SK-N-SH (cell line): ENCODE results near the gene OR4D1. TPM values are rescaled to one million over a fixed set of nuclear protein-coding genes. Genes with fewer than 3 reads are reported as not detected.

Source experiments
- CTCF ChIA-PET: fragments of 300-600, 350-600 bp; formaldehyde crosslinking; extraction: SDS; loops from one replicate; lab custom pipeline; 2021; lab: Yijun Ruan, JAX
- POLR2A ChIA-PET: fragments of 350-600 bp; sonication (Branson Sonifier 250); formaldehyde crosslinking; extraction: SDS; loops from one replicate; lab custom pipeline; 2020; ENCODE audit warnings: antibody characterized with exemption, inconsistent platforms; lab: Yijun Ruan, JAX
- DNase-seq: peaks from one replicate; pipeline ENCODE4 v3.0.0; 2012
- H2AFZ ChIP-seq: fragments of 200-600 bp; sonication (generic); 2 replicates; pipeline ENCODE4 v1.8.1; 2016; ENCODE audit warnings: antibody characterized with exemption, mild to moderate bottlenecking, low read depth
- H3F3A ChIP-seq: fragments of 200-600 bp; sonication (generic); replicated peaks from 2 replicates; pipeline ENCODE3; 2016; ENCODE audit warnings: antibody characterized with exemption, mild to moderate bottlenecking; ENCODE audit not compliant: insufficient read depth
- H3K27ac ChIP-seq, 2 experiments: fragments of 200-500 bp in 1 of 2; fragments of 200-600 bp in 1 of 2; sonication (Bioruptor generic) in 1 of 2; sonication (generic), shearing (Covaris generic) in 1 of 2; 2 replicates each; pipeline versions ENCODE4 v1.5.1 to v1.6.1; 2014 to 2016; ENCODE audit warnings: low read depth in 2 of 2, inconsistent platforms in 1 of 2, low read length in 1 of 2, mild to moderate bottlenecking in 1 of 2, mixed read lengths in 1 of 2
- H3K27me3 ChIP-seq: fragments of 200-600 bp; sonication (generic), shearing (Covaris generic); 2 replicates; pipeline ENCODE4 v1.6.1; 2016; ENCODE audit warnings: mixed run types; ENCODE audit not compliant: insufficient read depth
- H3K36me3 ChIP-seq, 2 experiments: fragments of 200-500 bp in 1 of 2; fragments of 200-600 bp in 1 of 2; sonication (Bioruptor generic) in 1 of 2; sonication (generic) in 1 of 2; replicated peaks in 1 of 2; 2 replicates each; pipeline versions ENCODE3 to v1.5.1; 2014 to 2016; ENCODE audit warnings: low read length in 1 of 2, mild to moderate bottlenecking in 1 of 2; ENCODE audit not compliant: insufficient read depth in 2 of 2, control insufficient read depth in 1 of 2
- H3K4me1 ChIP-seq, 2 experiments: fragments of 200-500 bp in 1 of 2; fragments of 200-600 bp in 1 of 2; sonication (Bioruptor generic) in 1 of 2; sonication (generic), shearing (Covaris generic) in 1 of 2; 2 replicates each; pipeline versions ENCODE4 v1.5.1 to v1.6.1; 2014 to 2016; ENCODE audit warnings: low read depth in 1 of 2, low read length in 1 of 2, mixed run types in 1 of 2; ENCODE audit not compliant: insufficient read depth in 2 of 2, control insufficient read depth in 1 of 2
- H3K4me2 ChIP-seq: fragments of 200-600 bp; sonication (generic), shearing (Covaris generic); 2 replicates; pipeline ENCODE4 v1.6.1; 2017; ENCODE audit warnings: mixed run types
- H3K4me3 ChIP-seq, 2 experiments: fragments of 200-500 bp in 1 of 2; fragments of 200-600 bp in 1 of 2; sonication (Bioruptor generic) in 1 of 2; sonication (generic), shearing (Covaris generic) in 1 of 2; 2 replicates each; pipeline versions ENCODE4 v1.5.1 to v1.8.1; 2014 to 2016; ENCODE audit warnings: low read depth in 2 of 2, inconsistent platforms in 1 of 2, low read length in 1 of 2, mild to moderate bottlenecking in 1 of 2, mixed read lengths in 1 of 2, moderate library complexity in 1 of 2
- H3K79me2 ChIP-seq: fragments of 200-600 bp; sonication (generic); 2 replicates; pipeline ENCODE4 v1.8.1; 2017; ENCODE audit warnings: mild to moderate bottlenecking; ENCODE audit not compliant: insufficient read depth
- H3K9ac ChIP-seq: fragments of 200-600 bp; sonication (generic); 2 replicates; pipeline ENCODE4 v1.6.1; 2017; ENCODE audit warnings: mixed run types
- H3K9me2 ChIP-seq: fragments of 200-600 bp; sonication (generic); 2 replicates; pipeline ENCODE4 v1.6.1; 2017; ENCODE audit warnings: mixed run types
- H3K9me3 ChIP-seq: fragments of 200-600 bp; sonication (generic); 2 replicates; pipeline ENCODE4 v1.6.1; 2017; ENCODE audit warnings: mixed run types, mild to moderate bottlenecking, moderate library complexity
- H4K20me1 ChIP-seq: fragments of 200-600 bp; sonication (generic); 2 replicates; pipeline ENCODE4 v1.6.1; 2017; ENCODE audit warnings: mild to moderate bottlenecking, mixed run types; ENCODE audit not compliant: insufficient read depth
- CTCF ChIP-seq: fragments of 200-600 bp; sonication (generic); IDR thresholded peaks from 2 replicates; pipeline ENCODE4 v1.6.1; 2017; ENCODE audit warnings: antibody characterized with exemption, mild to moderate bottlenecking, moderate library complexity
- ELF1 ChIP-seq: IDR thresholded peaks from 2 replicates; pipeline ENCODE4 v1.4.0; 2012
- EP300 ChIP-seq, 2 experiments: IDR thresholded peaks; 2 replicates each; pipeline versions ENCODE4 v1.4.0 to v1.6.1; 2012; ENCODE audit warnings: borderline replicate concordance in 1 of 2, low read depth in 1 of 2, low read length in 1 of 2
- FOSL2 ChIP-seq: IDR thresholded peaks from 2 replicates; pipeline ENCODE4 v1.4.0; 2012; ENCODE audit warnings: low read depth, mild to moderate bottlenecking, moderate library complexity, borderline replicate concordance
- FOXJ3 ChIP-seq: sonication (generic); formaldehyde crosslinking; IDR thresholded peaks from 2 replicates; pipeline ENCODE4 v1.5.1; 2020; ENCODE audit warnings: mild to moderate bottlenecking, missing genetic modification reagents
- GABPA ChIP-seq: IDR thresholded peaks from 2 replicates; pipeline ENCODE4 v1.4.0; 2012; ENCODE audit warnings: low read depth, mild to moderate bottlenecking
- GATA2 ChIP-seq: sonication (generic); formaldehyde crosslinking; IDR thresholded peaks from 2 replicates; pipeline ENCODE4 v1.5.0; 2020; ENCODE audit warnings: mild to moderate bottlenecking, missing genetic modification reagents
- IRF3 ChIP-seq: fragments of 150-350 bp; IDR thresholded peaks from 2 replicates; pipeline ENCODE4 v1.6.1; 2016; ENCODE audit warnings: mild to moderate bottlenecking, low read depth, low read length
- MXI1 ChIP-seq: IDR thresholded peaks from 2 replicates; pipeline ENCODE4 v1.6.1; 2012; ENCODE audit warnings: mild to moderate bottlenecking, low read depth, low read length, improper control_type of control experiment
- PBX3 ChIP-seq: IDR thresholded peaks from 2 replicates; pipeline ENCODE4; 2012
- RAD21 ChIP-seq: IDR thresholded peaks from 2 replicates; pipeline ENCODE4 v1.6.1; 2012; ENCODE audit warnings: mild to moderate bottlenecking, low read length
- REST ChIP-seq: IDR thresholded peaks from 2 replicates; pipeline ENCODE4 v1.6.1; 2012; ENCODE audit warnings: mild to moderate bottlenecking, low read depth, low read length, moderate library complexity
- RXRA ChIP-seq: IDR thresholded peaks from 2 replicates; pipeline ENCODE4 v1.4.0; 2012; ENCODE audit warnings: low read depth, mild to moderate bottlenecking, borderline replicate concordance
- TCF12 ChIP-seq: IDR thresholded peaks from 2 replicates; pipeline ENCODE4 v1.4.0; 2012
- USF2 ChIP-seq: fragments of 150-350 bp; IDR thresholded peaks from 2 replicates; pipeline ENCODE4 v1.6.1; 2017; ENCODE audit warnings: antibody characterized with exemption, low read length, low read depth, borderline replicate concordance
- YY1 ChIP-seq: IDR thresholded peaks from 2 replicates; pipeline ENCODE4 v1.4.0; 2012; ENCODE audit warnings: low read depth, mild to moderate bottlenecking
- ZBTB33 ChIP-seq: IDR thresholded peaks from 2 replicates; pipeline ENCODE4 v1.4.0; 2012; ENCODE audit warnings: low read depth, borderline replicate concordance
- WGBS: methylation state at CpG from one replicate; pipeline ENCODE4 v1.1.6; 2017; ENCODE audit warnings: low lambda C conversion rate; 5-methylcytosine and 5-hydroxymethylcytosine counted together
- polyA plus RNA-seq, 3 experiments: library from polyadenylated mRNA; depleted of rRNA; stranded (reverse); fragments of >200 nt; gene quantifications; 2 replicates each; pipeline ENCODE4 v1.2.3, GENCODE V29; 2012

OR4D1 gene
- polyA plus RNA-seq, 1 of the 3 experiments (the other 2 are of a cell fraction): not detected

- Histone ChIP-seq H3K27me3 (0 out of 2 replicates have a peak, but pooled peaks cover 3% of the 10 kb centered on the region), H3K4me2 (no peak overlapping the region), H3K27ac (no peak overlapping the region), H2AFZ (no peak overlapping the region), H3K79me2 (no peaks in the 10 kb centered on the region), H3K36me3 (no peaks in the 10 kb centered on the region), H3F3A (no peaks in the 10 kb centered on the region), H3K4me1 (peaks cover 0 to 2% of the 10 kb centered on the region in 2 experiments; a peak in 1 of 4 replicates), H3K9me2 (no peaks in the 10 kb centered on the region), H3K9me3 (no peaks in the 10 kb centered on the region), H3K9ac (no peak overlapping the region), H3K4me3 (no peak overlapping the region), H4K20me1 (no peaks in the 10 kb centered on the region)
- DNase-seq: no peak
- TF ChIP-seq GATA2 (CRISPR knock-in tag) (no peak), REST (peak; percentile 96)
- CTCF ChIA-PET: interaction anchor here (1.4 to 1.8 kb wide), 2 partner anchors 24 to 73 kb away, joined by 5 read pairs; no protein-coding TSS in a partner anchor
- 30% methylated on average over 7 of the region's 7 CpGs for WGBS
- POLR2A ChIA-PET: no interaction called here
Measured at GRCh38 chr17:58176200-58176599, 28.0 kb downstream of the OR4D1 start.

- CTCF ChIA-PET: interaction anchor here (1.0 to 2.1 kb wide), 5 partner anchors 8 to 68 kb away, joined by 3 to 16 read pairs (median 8); no protein-coding TSS in a partner anchor
- no peak for DNase-seq
- H3K27ac ChIP-seq: no peak overlapping the region
- no peak overlapping the region for H3K4me3 ChIP-seq
- no peaks in the 10 kb centered on the region for H3K9me2 ChIP-seq
- H3K9ac ChIP-seq: no peak overlapping the region
- POLR2A ChIA-PET: no interaction called here
- H3K36me3 ChIP-seq: no peaks in the 10 kb centered on the region
- no peaks in the 10 kb centered on the region for H3K9me3 ChIP-seq
- H2AFZ ChIP-seq: no peak overlapping the region
- 33% methylated on average over 4 of the region's 4 CpGs for WGBS
- H3K27me3 ChIP-seq: 0 out of 2 replicates have a peak, but pooled peaks cover 6% of the 10 kb centered on the region
- no peaks in the 10 kb centered on the region for H4K20me1 ChIP-seq
- H3F3A ChIP-seq: no peaks in the 10 kb centered on the region
- H3K4me1 ChIP-seq: no peaks in the 10 kb centered on the region
- no peak overlapping the region for H3K4me2 ChIP-seq
- no peaks in the 10 kb centered on the region for H3K79me2 ChIP-seq
- TF ChIP-seq ELF1 (no peak), PBX3 (no peak), MXI1 (no peak), RXRA (no peak), TCF12 (no peak), FOSL2 (no peak), RAD21 (no peak), EP300 (IDR thresholded peaks at IDR 0.05; ENCODE audit: borderline replicate concordance in 1 of 2, low read depth in 1 of 2, low read length in 1 of 2) (no peak), GATA2 (CRISPR knock-in tag) (no peak), USF2 (no peak), FOXJ3 (CRISPR knock-in tag) (no peak), YY1 (no peak), GABPA (no peak), ZBTB33 (no peak), CTCF (no peak), IRF3 (no peak)
Measured at GRCh38 chr17:58181796-58182195, 33.6 kb downstream of the OR4D1 start.
